HG03139 (cell line): ENCODE results near the gene MDFI.
A peak's percentile ranks its signal among the peaks of the same experiment; 100 is the strongest.
"Not testable (repeated sequence)": the region's sequence is repeated elsewhere in the genome, so short reads cannot be mapped to it uniquely, and the experiment has no call there.

ENCODE experiments used
- ATAC-seq: cut with Tn5 transposase; IDR thresholded peaks from one replicate; pipeline ENCODE4 v1.9.1; 2021; ENCODE audit not compliant: unreplicated experiment

MDFI gene

DNA sequence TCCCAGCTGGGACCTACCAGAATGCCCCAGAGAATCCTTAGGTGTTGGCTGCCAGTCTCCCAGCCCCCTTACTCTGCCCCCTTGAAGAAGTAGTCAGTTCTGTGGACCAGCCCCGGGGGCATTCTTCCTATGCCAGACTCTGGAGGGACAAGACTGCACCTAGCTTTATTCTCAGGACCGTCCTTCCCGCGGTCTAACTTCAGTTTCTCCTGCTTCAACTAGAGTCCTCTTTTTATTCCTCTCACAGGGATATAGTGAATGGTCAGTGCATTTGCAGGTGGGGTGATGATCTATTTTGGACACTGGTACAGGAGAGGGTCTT lies 35.9 kb upstream of the MDFI start:
- no peak for ATAC-seq

- peak; percentile 77 for ATAC-seq
Measured at GRCh38 chr6:41602864-41603608, 35.2 kb upstream of the MDFI start.

DNA sequence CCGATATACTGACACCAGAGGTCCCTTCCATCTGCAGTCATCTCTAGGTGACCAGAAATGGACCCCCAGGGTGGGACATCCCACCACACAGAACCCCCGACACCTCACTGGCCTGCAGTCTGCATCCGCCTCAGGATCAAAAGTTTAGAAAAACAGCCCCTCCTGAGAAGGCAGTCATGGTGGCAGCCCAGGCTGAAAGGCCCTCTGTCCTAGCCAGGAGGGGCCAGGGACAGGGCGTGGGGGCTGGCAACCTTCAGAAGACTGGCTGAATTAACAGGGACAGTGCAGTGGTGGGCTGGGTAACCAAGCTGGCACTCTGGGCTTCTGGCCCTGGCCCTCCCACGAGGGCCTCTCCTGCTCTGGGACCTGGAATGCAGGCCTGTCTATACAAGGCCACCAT lies 34.3 kb upstream of the MDFI start:
- ATAC-seq = no peak

GRCh38 chr6:41605649-41606048 lies 32.6 kb upstream of the MDFI start:
- ATAC-seq = no peak

DNA sequence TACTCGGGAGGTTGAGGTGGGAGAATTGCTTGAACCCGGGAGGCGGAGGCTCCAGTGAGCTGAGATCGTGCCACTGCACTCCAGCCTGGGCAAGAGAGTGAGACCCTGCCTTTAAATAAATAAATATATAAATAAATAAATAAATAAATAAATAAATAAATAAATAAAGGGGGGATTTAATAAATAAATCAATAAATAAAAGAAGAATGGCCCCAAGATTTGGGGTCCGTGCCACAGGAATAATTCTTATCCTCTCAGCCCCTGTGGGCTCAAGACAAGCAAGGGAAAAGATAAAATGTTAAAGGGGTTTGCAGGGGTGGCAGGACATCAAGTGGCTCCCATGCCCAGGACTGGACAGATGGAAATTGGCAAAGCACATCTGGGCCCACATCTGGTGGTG lies 31.2 kb upstream of the MDFI start:
- ATAC-seq = no peak

- ATAC-seq = no peak
Measured at GRCh38 chr6:41607736-41608135, 30.5 kb upstream of the MDFI start.

- ATAC-seq = no peak
Measured at GRCh38 chr6:41608443-41609151, 29.7 kb upstream of the MDFI start.

GRCh38 chr6:41614715-41615114 lies 23.6 kb upstream of the MDFI start:
- ATAC-seq = no peak

DNA sequence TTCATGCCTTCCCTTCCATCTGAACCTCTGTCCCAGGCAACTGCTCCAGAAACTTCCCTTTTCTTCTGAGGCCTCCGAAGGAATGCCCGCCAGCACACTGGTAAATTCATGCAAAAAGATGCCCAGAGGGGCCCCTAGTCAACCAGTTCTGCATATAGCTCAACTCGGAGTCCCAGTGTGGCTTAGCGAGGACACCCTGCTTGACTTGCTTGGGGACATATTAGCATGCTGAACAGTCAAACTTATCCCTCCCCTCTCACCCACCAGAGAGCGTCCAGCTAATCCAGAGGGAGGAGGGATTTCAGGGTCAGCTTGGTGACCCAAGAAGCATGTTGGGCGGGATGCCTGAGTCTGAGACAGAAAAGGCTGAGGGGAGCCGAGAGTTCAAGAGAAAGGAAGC lies 23.0 kb upstream of the MDFI start:
- ATAC-seq = no peak

- no peak for ATAC-seq
Measured at GRCh38 chr6:41618598-41618997, 19.7 kb upstream of the MDFI start.

- not testable (repeated sequence) for ATAC-seq
Measured at GRCh38 chr6:41619193-41619592, 19.1 kb upstream of the MDFI start.

- no peak for ATAC-seq
Measured at GRCh38 chr6:41621367-41621766, 16.9 kb upstream of the MDFI start.

DNA sequence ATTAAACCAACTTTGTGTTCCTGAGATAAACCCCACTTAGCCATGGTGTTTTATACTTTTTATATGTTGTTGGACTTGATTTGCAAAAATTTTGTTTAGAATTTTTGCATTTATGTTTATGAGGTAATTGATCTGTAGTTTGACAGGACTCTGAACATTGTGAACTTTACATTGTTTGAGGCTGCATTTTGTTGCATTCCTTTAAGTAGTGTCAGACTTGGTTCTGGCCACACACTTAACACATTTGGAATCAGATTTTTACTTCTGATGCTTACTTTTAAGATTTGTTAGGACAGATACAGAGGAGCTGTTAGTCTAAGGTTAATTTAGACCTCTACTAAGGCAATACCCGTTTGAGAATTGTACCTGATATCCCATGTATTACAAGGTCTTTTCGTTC lies 16.5 kb upstream of the MDFI start:
- ATAC-seq = no peak

GRCh38 chr6:41622206-41622988 lies 15.9 kb upstream of the MDFI start:
- no peak for ATAC-seq

DNA sequence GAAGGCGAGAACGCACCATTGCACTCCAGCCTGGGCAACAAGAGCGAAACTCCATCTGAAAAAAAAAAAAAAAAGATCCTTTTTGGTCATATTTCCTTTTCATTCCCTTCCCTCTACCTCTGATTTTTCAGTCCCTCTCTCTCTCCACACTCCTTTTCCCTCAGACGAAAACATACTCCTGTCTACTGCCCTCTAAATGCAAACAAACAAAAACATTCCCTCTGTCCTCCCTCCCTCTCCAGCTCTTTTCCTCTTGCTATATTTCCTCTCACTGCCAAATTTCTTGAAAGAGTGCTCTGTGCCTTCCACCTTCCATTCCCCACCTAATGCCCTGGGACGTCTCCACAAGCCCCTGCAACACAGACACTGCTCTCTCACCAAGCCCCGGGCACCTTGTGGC lies 14.9 kb upstream of the MDFI start:
- ATAC-seq = no peak

DNA sequence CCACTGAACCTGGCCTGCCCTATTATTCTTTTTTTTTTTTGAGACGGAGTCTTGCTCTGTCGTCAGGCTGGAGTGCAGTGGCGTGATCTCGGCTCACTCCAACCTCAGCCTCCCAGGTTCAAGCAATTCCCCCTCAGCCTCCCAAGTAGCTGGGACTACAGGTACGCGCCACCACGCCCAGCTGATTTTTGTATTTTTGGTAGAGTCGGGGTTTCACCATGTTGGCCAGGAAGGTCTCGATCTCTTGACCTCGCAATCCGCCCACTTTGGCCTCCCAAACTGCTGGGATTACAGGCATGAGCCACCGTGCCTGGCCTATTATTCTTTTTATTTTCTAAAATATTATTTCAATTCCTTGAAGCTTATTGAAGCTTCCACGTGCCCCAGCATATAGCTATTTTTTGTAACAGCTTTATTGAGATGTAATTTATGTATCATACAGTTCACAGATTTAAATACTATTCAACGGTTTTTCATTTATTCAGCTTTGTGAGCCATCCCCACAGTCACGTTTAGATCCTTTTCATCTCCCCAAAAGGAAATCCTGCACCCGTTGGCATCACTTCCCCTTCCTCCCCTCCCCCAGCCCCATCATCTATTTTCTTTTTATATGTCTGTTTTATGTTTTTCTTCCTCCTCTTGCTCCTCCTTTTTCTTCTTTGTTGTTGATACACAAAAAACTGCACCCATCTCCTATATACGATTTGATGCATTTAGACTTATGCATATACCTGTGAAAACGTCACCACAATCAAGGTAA lies 13.5 kb upstream of the MDFI start:
- no peak for ATAC-seq

- no peak for ATAC-seq
Measured at GRCh38 chr6:41625442-41625841, 12.8 kb upstream of the MDFI start.

DNA sequence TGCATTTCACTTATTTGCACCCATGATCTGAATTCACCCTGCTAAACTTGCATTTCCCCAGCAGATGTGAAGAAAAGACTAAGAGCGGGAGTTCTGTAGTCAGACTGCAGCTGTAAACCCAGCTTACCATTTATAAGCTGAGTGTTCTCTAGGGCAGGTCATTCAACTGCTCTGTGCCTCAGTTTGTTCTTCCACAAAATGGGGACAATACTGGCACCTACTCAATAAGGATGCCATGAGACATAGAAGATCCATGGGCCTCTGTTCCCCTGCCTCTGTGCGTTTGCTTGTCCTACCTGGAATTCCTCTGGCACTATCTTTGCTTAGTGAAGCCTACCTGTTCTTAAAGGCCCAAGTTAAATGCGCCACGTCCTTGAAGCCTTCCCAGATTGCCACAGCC lies 12.2 kb upstream of the MDFI start:
- no peak for ATAC-seq

DNA sequence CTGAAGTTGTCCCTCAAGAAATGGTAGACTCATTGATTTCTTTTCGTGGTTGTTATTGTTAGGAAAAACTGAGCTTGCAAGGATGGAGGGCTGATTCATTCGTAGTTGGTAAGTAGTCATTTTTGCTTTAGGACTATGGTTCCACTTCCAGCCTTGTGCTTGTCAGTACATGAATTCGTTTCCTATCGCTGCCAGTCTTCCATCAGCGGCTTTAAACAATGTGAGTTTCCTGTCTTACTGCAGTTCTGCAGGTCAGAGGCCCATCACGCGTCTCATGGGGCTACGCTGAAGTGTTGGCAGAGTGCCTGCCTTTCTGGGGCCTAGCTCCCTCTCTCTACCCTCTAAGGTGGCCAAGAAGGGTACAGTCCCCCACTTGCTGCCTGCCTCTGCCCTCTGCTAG lies 11.4 kb upstream of the MDFI start:
- ATAC-seq = no peak

GRCh38 chr6:41629128-41629527 lies 9.1 kb upstream of the MDFI start:
- ATAC-seq = no peak

DNA sequence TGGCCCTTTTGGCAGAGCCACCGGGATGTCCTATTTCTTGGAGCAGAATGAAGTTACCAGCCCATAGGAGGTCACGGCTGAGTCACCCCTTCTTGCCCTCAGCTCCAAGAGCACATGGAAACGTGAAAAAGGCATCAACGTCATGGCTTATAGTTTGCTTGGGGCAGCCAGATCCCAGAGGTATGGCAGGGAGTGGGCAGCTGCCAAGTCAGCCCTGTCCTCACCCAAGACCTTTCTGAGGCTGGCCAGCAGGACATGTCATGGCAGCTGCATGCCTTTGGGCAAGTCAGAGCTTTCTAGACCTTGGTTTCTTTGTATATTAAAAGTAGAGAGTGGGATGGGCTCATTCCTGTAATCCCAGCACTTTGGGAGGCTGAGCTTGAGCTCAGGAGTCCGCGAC lies 8.2 kb upstream of the MDFI start:
- no peak for ATAC-seq
